ENCODE data around the gene HOATZ.

DNA sequence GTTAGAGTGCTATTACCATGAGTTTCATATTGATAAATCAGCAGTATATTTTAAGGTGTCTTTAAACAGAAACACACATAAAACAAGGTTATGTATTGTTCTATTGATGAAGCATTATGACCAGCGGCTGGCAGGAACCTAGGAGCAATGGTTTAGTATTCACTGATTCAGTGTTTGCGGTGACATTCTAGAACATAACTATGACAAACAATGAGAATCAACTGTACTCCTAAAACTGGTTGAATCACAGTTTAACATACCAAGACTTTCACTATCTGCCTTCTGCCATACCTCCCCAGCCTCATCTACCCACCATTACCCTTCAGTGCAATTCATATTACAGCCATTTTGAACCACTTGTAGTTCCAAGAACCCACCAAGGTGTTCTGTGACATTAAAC lies 8.8 kb downstream of the HOATZ start:
- TF ChIP-seq ZEB1 (IDR thresholded peaks at IDR 0.05; ENCODE audit: insufficient replicate concordance, low read depth) = no peak
- no peak for TF ChIP-seq CHD2 (IDR thresholded peaks at IDR 0.05; ENCODE audit: low read depth, low read length)
- no peak for TF ChIP-seq SP1 (IDR thresholded peaks at IDR 0.05)
- TF ChIP-seq SP1 (CRISPR knock-in tag; IDR thresholded peaks at IDR 0.05) = no peak
